K562 (cell line): ENCODE measurements around the gene MARCKSL1. TPM values are rescaled to one million over a fixed set of nuclear protein-coding genes. Genes with fewer than 3 reads are reported as not detected.

Source experiments
- ASH1L ChIP-seq: fragments of 450-650 bp; IDR thresholded peaks from 2 replicates; pipeline ENCODE4 v1.6.1; 2018; ENCODE audit warnings: borderline replicate concordance, mild to moderate bottlenecking, low read depth; ENCODE audit not compliant: partially characterized antibody
- CAMTA2 ChIP-seq: fragments of 250-450 bp; sonication (Bioruptor Pico); conservative IDR thresholded peaks from 2 replicates; pipeline ENCODE4 v1.5.1; 2022
- HDAC3 ChIP-seq: fragments of 450-650 bp; IDR thresholded peaks from 2 replicates; pipeline ENCODE4 v1.6.1; 2018; ENCODE audit warnings: borderline replicate concordance, mild to moderate bottlenecking, moderate library complexity; ENCODE audit not compliant: partially characterized antibody
- KDM1A ChIP-seq, 2 experiments: fragments of 450-650 bp; IDR thresholded peaks; 2 replicates each; pipeline ENCODE4 v1.6.1; 2016; ENCODE audit warnings: mild to moderate bottlenecking in 2 of 2
- MXD1 ChIP-seq: fragments of 250-450 bp; sonication (Bioruptor Pico); IDR thresholded peaks from 2 replicates; pipeline ENCODE4 v1.8.0; 2021; ENCODE audit warnings: borderline replicate concordance, mild to moderate bottlenecking, moderate library complexity; ENCODE audit not compliant: poor library complexity, severe bottlenecking
- NFE2 ChIP-seq: IDR thresholded peaks from 2 replicates; pipeline ENCODE4 v1.6.1; 2014; ENCODE audit warnings: antibody characterized with exemption, low read depth
- NR4A1 ChIP-seq, 2 experiments: fragments of 250-450 bp in 1 of 2; fragments of 450-650 bp in 1 of 2; sonication (Bioruptor Pico) in 1 of 2; IDR thresholded peaks; 2 replicates each; pipeline versions ENCODE4 v1.4.0 to v1.6.1; 2016 to 2020; ENCODE audit warnings: mild to moderate bottlenecking in 2 of 2, missing compliant biosample characterization in 1 of 2, missing genetic modification characterization in 1 of 2, moderate library complexity in 1 of 2
- PHF8 ChIP-seq: fragments of 200-600 bp; sonication (generic); IDR thresholded peaks from 2 replicates; pipeline ENCODE4 v1.6.1; 2012; ENCODE audit warnings: mixed run types, mild to moderate bottlenecking, inconsistent platforms, low read length, moderate library complexity, borderline replicate concordance
- POLR2B ChIP-seq: fragments of 450-650 bp; IDR thresholded peaks from 2 replicates; pipeline ENCODE4 v1.6.1; 2018; ENCODE audit warnings: low read depth; ENCODE audit not compliant: partially characterized antibody
- PRPF4 ChIP-seq: fragments of 200-400 bp; formaldehyde crosslinking; IDR thresholded peaks from one replicate; pipeline ENCODE4 v1.6.1; 2017; ENCODE audit warnings: low read length, low read depth, mild to moderate bottlenecking; ENCODE audit not compliant: insufficient read depth, poor library complexity, severe bottlenecking
- SETDB1 ChIP-seq: IDR thresholded peaks from one replicate; pipeline ENCODE4 v1.6.1; 2012; ENCODE audit warnings: low read length, control low read depth, inconsistent platforms
- SMARCB1 ChIP-seq: IDR thresholded peaks from 2 replicates; pipeline ENCODE4 v1.6.1; 2011; ENCODE audit warnings: improper control_type of control experiment, low read depth; ENCODE audit not compliant: insufficient read length
- THRAP3 ChIP-seq: fragments of 450-650 bp; IDR thresholded peaks from 2 replicates; pipeline ENCODE4 v1.6.1; 2016; ENCODE audit warnings: mild to moderate bottlenecking, inconsistent platforms, borderline replicate concordance
- TRIM24 ChIP-seq, 2 experiments: fragments of 450-650 bp; IDR thresholded peaks; 2 replicates each; pipeline ENCODE4 v1.6.1; 2016
- ZBTB34 ChIP-seq: fragments of 250-450 bp; sonication (Bioruptor Pico); IDR thresholded peaks from 2 replicates; pipeline ENCODE4 v1.8.0; 2021; ENCODE audit warnings: mild to moderate bottlenecking, moderate library complexity
- ZFP36 ChIP-seq: fragments of 150-350 bp; IDR thresholded peaks from 2 replicates; pipeline ENCODE4 v1.6.1; 2018; ENCODE audit warnings: low read length, low read depth; ENCODE audit not compliant: partially characterized antibody
- ZNF316 ChIP-seq: fragments of 450-650 bp; IDR thresholded peaks from 2 replicates; pipeline ENCODE4 v1.6.1; 2016
- ZNF41 ChIP-seq: fragments of 250-450 bp; sonication (Bioruptor Pico); conservative IDR thresholded peaks from 2 replicates; pipeline ENCODE4 v1.4.0; 2020; ENCODE audit warnings: mild to moderate bottlenecking
- ZSCAN29 ChIP-seq: fragments of 450-650 bp; IDR thresholded peaks from 2 replicates; pipeline ENCODE4 v1.6.1; 2017
- polyA plus RNA-seq, 8 experiments: library from polyadenylated mRNA; depleted of rRNA in 4 of 8; stranded (reverse) in 5 of 8; unstranded in 3 of 8; fragments of >200 nt; fragmentation: Nextera tagmentation in 2 of 8; fragmentation: Illumina TruSeq in 1 of 8; extraction: Ambion mirVana in 2 of 8; extraction: Trizol in 1 of 8; gene quantifications; 2 replicates each; pipeline versions ENCODE4 v1.2.1 to v1.2.3, GENCODE V29; 2011 to 2014; ENCODE audit warnings: inconsistent platforms in 1 of 8, missing spikeins in 1 of 8
- total RNA-seq, 7 experiments: library from RNA; depleted of rRNA in 6 of 7; stranded (reverse); fragments of >200 nt in 6 of 7; fragmentation: Illumina TruSeq in 2 of 7; extraction: Trizol in 2 of 7; gene quantifications; 2 replicates each; pipeline versions ENCODE4 v1.2.1 to v1.2.3, GENCODE V29; 2011 to 2021; ENCODE audit warnings: low replicate concordance in 1 of 7
- TF ChIP-seq, protein P1 (sequence below): sonication (generic); formaldehyde crosslinking; IDR thresholded peaks from 2 replicates; pipeline ENCODE4 v1.9.0; 2022; ENCODE audit warnings: mild to moderate bottlenecking, missing genetic modification reagents
- TF ChIP-seq, protein P2 (sequence below): sonication (generic); formaldehyde crosslinking; IDR thresholded peaks from 2 replicates; pipeline ENCODE4 v1.8.1; 2023; ENCODE audit warnings: mild to moderate bottlenecking, missing genetic modification reagents, moderate library complexity
- TF ChIP-seq, protein P3 (sequence below): fragments of 250-450 bp; sonication (Bioruptor Pico); IDR thresholded peaks from 2 replicates; pipeline ENCODE4 v1.5.0; 2021

Gene MARCKSL1
- total and polyA plus RNA-seq, 9 of the 15 experiments (the other 6 are each of a cell fraction or from before 2014, with no cell fraction given), result 14.7 to 325 (median 155) TPM

- TF ChIP-seq, protein P1, sequence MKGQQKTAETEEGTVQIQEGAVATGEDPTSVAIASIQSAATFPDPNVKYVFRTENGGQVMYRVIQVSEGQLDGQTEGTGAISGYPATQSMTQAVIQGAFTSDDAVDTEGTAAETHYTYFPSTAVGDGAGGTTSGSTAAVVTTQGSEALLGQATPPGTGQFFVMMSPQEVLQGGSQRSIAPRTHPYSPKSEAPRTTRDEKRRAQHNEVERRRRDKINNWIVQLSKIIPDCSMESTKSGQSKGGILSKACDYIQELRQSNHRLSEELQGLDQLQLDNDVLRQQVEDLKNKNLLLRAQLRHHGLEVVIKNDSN (CRISPR knock-in tag), result peak; percentile 74
- TF ChIP-seq ASH1L (no peak), ZNF41 (no peak), NFE2 (no peak), POLR2B (no peak), HDAC3 (no peak), THRAP3 (no peak), SETDB1 (no peak), TRIM24 (IDR thresholded peaks at IDR 0.05) (no peak), PHF8 (peak; percentile 88; the same call in 1 of the 2 replicates), CAMTA2 (CRISPR knock-in tag) (no peak), PRPF4 (no peak), KDM1A (IDR thresholded peaks at IDR 0.05) (no peak), ZSCAN29 (no peak), SMARCB1 (no peak), MXD1 (CRISPR knock-in tag) (peak; percentile 38), ZFP36 (no peak), ZNF316 (no peak), NR4A1 (CRISPR knock-in tag; IDR thresholded peaks at IDR 0.05) (no peak), NR4A1 (tag; IDR thresholded peaks at IDR 0.05) (peak; percentile 16; the same call in 1 of the 2 replicates), ZBTB34 (no peak)
- TF ChIP-seq, protein P2, sequence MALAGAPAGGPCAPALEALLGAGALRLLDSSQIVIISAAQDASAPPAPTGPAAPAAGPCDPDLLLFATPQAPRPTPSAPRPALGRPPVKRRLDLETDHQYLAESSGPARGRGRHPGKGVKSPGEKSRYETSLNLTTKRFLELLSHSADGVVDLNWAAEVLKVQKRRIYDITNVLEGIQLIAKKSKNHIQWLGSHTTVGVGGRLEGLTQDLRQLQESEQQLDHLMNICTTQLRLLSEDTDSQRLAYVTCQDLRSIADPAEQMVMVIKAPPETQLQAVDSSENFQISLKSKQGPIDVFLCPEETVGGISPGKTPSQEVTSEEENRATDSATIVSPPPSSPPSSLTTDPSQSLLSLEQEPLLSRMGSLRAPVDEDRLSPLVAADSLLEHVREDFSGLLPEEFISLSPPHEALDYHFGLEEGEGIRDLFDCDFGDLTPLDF, result peak; percentile 66; the same call in 1 of the 2 replicates
- TF ChIP-seq, protein P3, sequence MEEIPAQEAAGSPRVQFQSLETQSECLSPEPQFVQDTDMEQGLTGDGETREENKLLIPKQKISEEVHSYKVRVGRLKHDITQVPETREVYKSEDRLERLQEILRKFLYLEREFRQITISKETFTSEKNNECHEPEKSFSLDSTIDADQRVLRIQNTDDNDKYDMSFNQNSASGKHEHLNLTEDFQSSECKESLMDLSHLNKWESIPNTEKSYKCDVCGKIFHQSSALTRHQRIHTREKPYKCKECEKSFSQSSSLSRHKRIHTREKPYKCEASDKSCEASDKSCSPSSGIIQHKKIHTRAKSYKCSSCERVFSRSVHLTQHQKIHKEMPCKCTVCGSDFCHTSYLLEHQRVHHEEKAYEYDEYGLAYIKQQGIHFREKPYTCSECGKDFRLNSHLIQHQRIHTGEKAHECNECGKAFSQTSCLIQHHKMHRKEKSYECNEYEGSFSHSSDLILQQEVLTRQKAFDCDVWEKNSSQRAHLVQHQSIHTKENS (CRISPR knock-in tag), result no peak
Observed at GRCh38 chr1:32351399-32352238, 15.6 kb upstream of the MARCKSL1 start (continued).
